ENCODE data around the gene CADM4.
A peak's percentile ranks its signal among the peaks of the same experiment; 100 is the strongest.
"Not testable (repeated sequence)": the region's sequence is repeated elsewhere in the genome, so short reads cannot be mapped to it uniquely, and the experiment has no call there.

Gene CADM4

GRCh38 chr19:43639519-43640423, at the start of gene CADM4:
CADM4 (minus strand) TSS chr19:43639850; CDS start chr19:43639790, 60 bp downstream.
- intact Hi-C loops (cut with DNase I) = no loop called here
- peak in 40 of 42 donors; percentile 27 to 83 (median 68) for DNase-seq

GRCh38 chr19:43688059-43688701, 48.5 kb upstream of the CADM4 start:
- DNase-seq = no peak
- intact Hi-C loops (cut with DNase I) = no loop called here

DNA sequence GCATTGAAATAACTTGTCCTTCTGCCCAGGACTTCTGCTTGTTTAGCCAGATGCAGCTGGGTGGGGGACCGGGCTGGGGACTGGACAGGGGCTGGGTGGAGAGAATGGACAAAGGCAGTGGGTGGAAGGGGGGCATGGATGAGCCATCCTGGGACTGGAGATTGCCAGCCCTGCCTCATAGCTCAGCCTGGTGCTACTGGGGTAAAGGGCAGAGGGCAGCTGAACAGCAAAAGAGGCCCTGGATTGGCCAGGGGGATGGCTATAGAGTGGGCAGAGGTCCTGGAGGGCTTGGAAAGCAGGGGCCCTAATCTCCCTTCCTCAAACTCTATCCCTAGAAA, 48.0 kb upstream of the CADM4 start:
- peak in 27 of 42 donors; percentile 19 to 81 (median 56) for DNase-seq
- intact Hi-C loops (cut with DNase I) = no loop called here

GRCh38 chr19:43684326-43684725, 44.7 kb upstream of the CADM4 start:
- intact Hi-C loops (cut with DNase I) = no loop called here
- no peak for DNase-seq

DNA sequence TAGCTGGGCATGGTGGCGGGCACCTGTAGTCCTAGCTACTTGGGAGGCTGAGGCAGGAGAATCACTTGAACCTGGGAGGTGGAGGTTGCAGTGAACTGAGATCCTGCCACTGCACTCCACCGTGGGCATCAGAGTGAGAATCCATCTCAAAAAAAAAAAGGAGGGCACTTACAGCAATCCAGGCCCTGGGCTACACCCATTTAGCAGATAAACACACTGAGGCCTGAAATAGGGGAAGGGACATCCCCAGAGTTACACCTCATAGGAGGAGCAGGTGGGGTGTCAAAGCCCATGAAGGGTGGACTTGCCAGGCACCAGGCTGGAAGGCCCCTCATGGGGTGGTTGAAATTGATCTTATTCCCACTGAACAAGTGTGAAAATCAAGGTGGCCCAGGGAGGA, 44.3 kb upstream of the CADM4 start:
- intact Hi-C loops (cut with DNase I) = no loop called here
- DNase-seq = no peak

DNA sequence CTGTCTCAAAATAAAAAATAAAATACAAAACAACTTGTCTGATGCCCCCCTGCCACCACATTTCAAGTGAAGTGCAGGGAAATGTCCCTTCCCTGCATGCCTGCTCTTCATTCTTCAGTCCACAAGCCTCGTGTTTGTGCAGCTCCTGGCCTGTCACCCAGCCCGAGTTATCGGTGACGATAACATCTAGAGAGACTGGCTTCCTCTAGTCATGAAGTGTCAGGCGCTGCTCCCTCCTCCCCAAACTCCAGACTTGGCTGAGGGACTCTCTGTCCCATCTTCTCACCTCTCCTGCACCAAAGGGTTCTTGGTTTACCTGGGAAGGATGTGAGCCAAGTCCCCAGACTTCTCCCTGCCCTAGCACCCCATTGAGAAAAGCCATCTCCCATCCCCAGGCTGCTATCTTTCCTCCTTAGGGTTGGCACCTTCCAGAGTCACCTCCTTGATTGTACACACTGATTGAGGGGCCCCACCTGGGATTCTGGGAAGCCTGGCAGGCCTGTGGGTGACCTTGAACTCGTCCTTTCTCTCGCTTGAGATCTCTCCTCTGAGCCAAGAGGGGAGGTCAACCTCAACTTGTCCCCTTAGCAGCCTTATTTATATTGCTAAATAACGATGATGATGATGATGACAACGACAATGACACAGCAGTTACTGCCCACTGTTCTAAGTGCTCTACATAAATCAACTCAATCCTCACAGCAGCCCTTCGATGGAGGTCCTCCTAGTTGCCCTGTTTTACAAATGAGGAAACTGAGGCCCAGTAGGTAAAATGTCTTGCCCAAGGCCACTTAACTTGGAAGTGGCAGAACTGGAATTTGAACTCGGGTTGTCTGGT, 43.4 kb upstream of the CADM4 start:
- intact Hi-C loops (cut with DNase I) = no loop called here
- no peak for DNase-seq

DNA sequence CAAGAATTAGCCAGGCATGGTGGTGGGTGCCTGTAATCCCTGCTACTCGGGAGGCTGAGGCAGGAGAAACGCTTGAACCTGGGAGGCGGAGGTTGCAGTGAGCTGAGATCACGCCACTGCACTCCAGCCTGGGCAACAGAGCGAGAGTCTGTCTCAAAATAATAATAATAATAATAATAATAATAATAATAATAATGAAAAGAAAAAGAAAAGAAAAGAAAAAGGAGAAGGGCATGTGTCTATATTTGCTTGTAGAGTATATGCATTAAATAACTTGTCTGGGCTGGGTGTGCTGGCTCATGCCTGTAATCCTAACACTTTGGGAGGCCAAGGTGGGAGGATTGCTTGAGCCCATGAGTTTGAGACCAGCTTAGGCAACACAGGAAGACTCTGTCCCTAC, 42.6 kb upstream of the CADM4 start:
- intact Hi-C loops (cut with DNase I); DNase-seq: not testable (repeated sequence)

- intact Hi-C loops (cut with DNase I) = no loop called here
Measured at GRCh38 chr19:43681821-43682220, 42.2 kb upstream of the CADM4 start.

GRCh38 chr19:43678512-43679261, 39.0 kb upstream of the CADM4 start:
- intact Hi-C loops (cut with DNase I) = loop anchor here (10.0 kb wide), 1 partner anchor 66 kb away; no protein-coding TSS in a partner anchor
- peak in 21 of 42 donors; percentile 19 to 83 (median 54) for DNase-seq

More at GRCh38 chr19:43681821-43682220, 42.2 kb upstream of the CADM4 start:
- DNase-seq = no peak

DNA sequence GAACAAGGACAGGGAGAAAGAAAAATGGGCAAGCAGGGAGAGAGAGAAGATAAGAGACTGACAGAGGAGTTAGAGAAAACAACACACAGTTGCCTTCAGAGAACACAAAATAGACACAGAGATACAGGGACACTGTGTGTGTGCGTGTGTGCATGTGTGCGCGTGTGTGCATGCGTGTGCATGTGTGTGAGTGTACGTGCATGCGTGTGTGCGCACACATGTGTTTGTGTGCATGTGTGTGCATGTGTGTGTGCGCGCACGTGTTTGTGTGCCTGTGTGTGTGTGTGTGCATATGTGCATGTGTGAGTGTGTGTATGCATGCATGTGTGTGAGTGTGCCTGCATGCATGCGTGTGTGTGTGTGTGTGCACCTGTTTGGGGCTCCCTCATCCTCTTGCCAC, 36.3 kb upstream of the CADM4 start:
- no peak for DNase-seq
- intact Hi-C loops (cut with DNase I) = loop anchor here (10.0 kb wide), 1 partner anchor 69 kb away; no protein-coding TSS in a partner anchor

DNA sequence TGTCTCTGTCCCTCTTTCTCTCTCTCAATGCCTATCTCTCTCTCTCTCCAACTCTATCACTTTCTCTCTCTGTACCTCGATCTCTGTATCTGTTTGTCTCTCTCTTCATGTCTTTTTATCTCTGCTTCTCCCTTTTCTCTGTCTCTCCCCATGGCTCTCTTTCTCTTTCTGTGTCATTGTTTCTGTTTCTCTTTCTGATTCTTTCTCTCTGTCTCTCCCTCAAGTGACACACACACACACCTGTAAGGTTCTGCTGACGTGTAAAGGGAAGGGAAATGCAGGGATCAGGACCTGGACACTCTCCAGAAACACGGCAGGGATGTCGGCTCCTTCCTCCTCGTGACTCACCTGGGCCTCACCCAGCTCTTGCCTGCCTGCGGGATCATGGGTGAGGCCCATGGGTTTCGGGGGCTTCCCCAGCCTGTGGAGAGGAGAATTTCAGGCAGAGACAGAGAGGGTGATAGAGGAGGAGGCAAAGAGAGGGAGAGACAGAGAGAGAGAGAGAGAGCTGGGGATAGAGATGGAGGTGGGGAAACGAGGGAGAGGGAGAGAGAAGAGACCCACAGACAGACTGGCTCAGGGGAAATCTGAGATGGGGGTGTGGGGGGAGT, 35.7 kb upstream of the CADM4 start:
- DNase-seq = peak in 2 of 42 donors; percentile 20 to 41
- intact Hi-C loops (cut with DNase I) = loop anchor here (10.0 kb wide), 1 partner anchor 69 kb away; no protein-coding TSS in a partner anchor

GRCh38 chr19:43674596-43674995, 34.9 kb upstream of the CADM4 start:
- DNase-seq = no peak
- intact Hi-C loops (cut with DNase I) = loop anchor here (10.0 kb wide), 1 partner anchor 70 kb away; no protein-coding TSS in a partner anchor

GRCh38 chr19:43674183-43674582, 34.5 kb upstream of the CADM4 start:
- DNase-seq = no peak
- intact Hi-C loops (cut with DNase I) = loop anchor here (10.0 kb wide), 1 partner anchor 71 kb away; no protein-coding TSS in a partner anchor

DNA sequence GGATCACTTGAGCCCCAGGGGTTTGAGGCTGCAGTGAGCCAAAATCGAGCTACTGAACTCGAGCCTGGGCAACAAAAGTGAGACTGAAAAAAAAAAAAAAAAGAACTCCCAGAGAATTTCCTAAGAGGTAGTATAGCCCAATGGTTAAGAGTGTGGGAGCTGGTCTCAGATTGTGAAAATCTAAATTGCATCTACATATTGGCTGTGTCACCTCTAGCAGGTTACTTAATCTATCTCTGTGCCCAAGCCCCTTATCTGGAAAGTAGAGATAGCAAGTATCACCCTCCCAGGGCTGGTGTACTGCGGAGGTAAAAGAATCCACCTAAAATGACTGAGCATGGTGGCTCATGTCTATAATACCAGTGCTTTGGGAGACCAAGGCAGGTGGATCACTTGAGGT, 34.0 kb upstream of the CADM4 start:
- DNase-seq = no peak
- intact Hi-C loops (cut with DNase I) = loop anchor here (10.0 kb wide), 1 partner anchor 71 kb away; no protein-coding TSS in a partner anchor

GRCh38 chr19:43672061-43672679, 32.5 kb upstream of the CADM4 start:
- DNase-seq = no peak
- intact Hi-C loops (cut with DNase I) = loop anchor here (10.0 kb wide), 1 partner anchor 73 kb away; no protein-coding TSS in a partner anchor

DNA sequence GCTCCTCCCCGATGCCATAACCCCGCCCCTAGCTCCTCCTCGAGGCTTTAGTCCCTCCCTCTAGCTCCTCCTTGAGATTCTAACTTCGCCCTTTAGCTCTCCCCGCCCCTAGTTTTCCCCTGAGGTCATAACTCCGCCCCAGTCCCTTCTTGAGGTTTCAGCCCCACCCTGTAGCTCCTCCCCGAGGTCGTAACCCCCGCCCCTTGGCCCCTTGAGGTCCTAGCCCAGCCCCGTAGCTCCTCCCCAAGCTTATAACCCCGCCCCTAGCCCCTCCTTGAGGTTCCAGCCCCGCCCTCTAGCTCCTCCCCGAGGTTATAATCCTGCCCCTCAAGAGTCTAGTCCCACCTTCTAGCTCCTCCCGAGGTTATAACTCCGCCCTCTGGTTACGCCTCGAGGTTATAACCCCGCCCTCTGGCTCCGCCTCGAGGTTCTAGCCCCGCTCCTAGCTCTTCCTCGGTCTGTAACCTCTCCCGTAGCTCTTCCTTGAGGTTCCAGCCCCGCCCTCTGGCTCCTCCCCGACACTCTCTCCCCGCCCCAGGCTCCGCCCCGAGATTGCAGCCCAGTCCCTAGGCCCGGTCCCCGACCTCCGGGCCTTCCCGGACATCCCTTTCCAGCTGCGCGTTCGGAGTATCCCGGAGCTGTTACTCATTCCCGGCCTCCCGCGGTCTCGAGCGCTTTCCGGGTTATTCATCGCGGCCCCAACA, 28.9 kb upstream of the CADM4 start:
- intact Hi-C loops (cut with DNase I) = no loop called here
- DNase-seq = peak; percentile 86 to 100 (median 98)

DNA sequence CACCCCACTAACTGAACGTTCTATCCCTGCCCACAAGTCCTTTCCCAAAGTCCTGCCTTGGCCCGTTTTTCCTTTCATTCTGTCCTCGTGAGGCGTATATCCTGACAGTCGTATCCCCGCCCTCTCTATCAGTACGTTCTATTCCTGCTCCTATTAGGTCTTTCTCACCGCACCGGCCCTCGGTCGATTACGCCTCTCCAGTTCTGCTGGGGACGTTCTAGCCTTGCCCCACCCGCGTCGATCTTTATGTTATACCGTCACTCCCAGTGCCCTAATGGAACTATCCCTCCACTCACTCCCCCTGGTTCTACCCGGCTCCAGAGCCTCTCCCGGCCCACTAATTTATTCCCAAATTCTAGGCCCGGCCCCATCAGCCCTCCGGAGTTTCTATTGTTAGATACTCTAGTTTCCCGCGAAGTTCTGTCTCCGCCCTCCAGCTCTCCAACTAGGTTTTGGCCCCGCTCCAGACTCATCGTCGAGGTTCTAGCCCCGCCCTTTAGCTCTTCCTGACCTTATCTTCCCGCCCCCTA, 28.3 kb upstream of the CADM4 start:
- intact Hi-C loops (cut with DNase I) = no loop called here
- peak in 16 of 42 donors; percentile 89 to 98 (median 94) for DNase-seq
